SK-N-SH treated with all-trans-retinoic acid at 6 μM for 48 hours (cell line): ENCODE results near the gene PRKCQ.

Experiments used
- ATAC-seq: fragments of 200-7000 bp; cut with Tn5 transposase; 3 replicates; pipeline ENCODE4 v1.9.1; 2020; ENCODE audit warnings: mild to moderate bottlenecking, moderate library complexity
- ARNTL ChIP-seq: fragments of 450-650 bp; formaldehyde crosslinking; IDR thresholded peaks from 2 replicates; pipeline ENCODE4 v1.5.0; 2020; ENCODE audit warnings: low read depth, mild to moderate bottlenecking, moderate library complexity, borderline replicate concordance
- BACH2 ChIP-seq: fragments of 250-450 bp; sonication (Bioruptor Pico); IDR thresholded peaks from 2 replicates; pipeline ENCODE4 v1.9.0; 2021; ENCODE audit warnings: mild to moderate bottlenecking, borderline replicate concordance
- CREB5 ChIP-seq: fragments of 250-450 bp; sonication (Bioruptor Pico); IDR thresholded peaks from 2 replicates; pipeline ENCODE4 v1.5.1; 2020; ENCODE audit warnings: low read depth, mild to moderate bottlenecking, moderate library complexity
- CSDC2 ChIP-seq: fragments of 250-450 bp; sonication (Bioruptor Pico); IDR thresholded peaks from 2 replicates; pipeline ENCODE4 v1.5.0; 2020; ENCODE audit warnings: mild to moderate bottlenecking, moderate library complexity
- ESRRG ChIP-seq: fragments of 250-450 bp; sonication (Bioruptor Pico); IDR thresholded peaks from 2 replicates; pipeline ENCODE4 v1.6.1; 2021; ENCODE audit warnings: mild to moderate bottlenecking
- GLIS3 ChIP-seq: fragments of 250-450 bp; sonication (Bioruptor Pico); IDR thresholded peaks from 2 replicates; pipeline ENCODE4 v1.5.0; 2020; ENCODE audit warnings: mild to moderate bottlenecking, moderate library complexity
- ISL1 ChIP-seq: fragments of 250-450 bp; sonication (Bioruptor Pico); IDR thresholded peaks from 2 replicates; pipeline ENCODE4 v2.1.2; 2022; ENCODE audit warnings: mild to moderate bottlenecking, moderate library complexity
- OSR1 ChIP-seq: fragments of 250-450 bp; sonication (Bioruptor Pico); IDR thresholded peaks from 2 replicates; pipeline ENCODE4 v1.8.0; 2022; ENCODE audit warnings: moderate library complexity, mild to moderate bottlenecking, inconsistent platforms
- PATZ1 ChIP-seq: fragments of 250-450 bp; sonication (Bioruptor Pico); IDR thresholded peaks from 2 replicates; pipeline ENCODE4 v1.8.0; 2020; ENCODE audit warnings: mild to moderate bottlenecking, moderate library complexity, borderline replicate concordance
- PPARA ChIP-seq: fragments of 250-450 bp; sonication (Bioruptor Pico); IDR thresholded peaks from 2 replicates; pipeline ENCODE4 v1.5.0; 2020; ENCODE audit warnings: mild to moderate bottlenecking, borderline replicate concordance
- RARB ChIP-seq: fragments of 250-450 bp; sonication (Bioruptor Pico); IDR thresholded peaks from 2 replicates; pipeline ENCODE4 v1.8.0; 2021; ENCODE audit warnings: mild to moderate bottlenecking, moderate library complexity
- SNAI2 ChIP-seq: fragments of 250-450 bp; sonication (Bioruptor Pico); IDR thresholded peaks from 2 replicates; pipeline ENCODE4 v1.5.0; 2020; ENCODE audit warnings: mild to moderate bottlenecking, moderate library complexity
- TOX ChIP-seq: fragments of 250-450 bp; sonication (Bioruptor Pico); IDR thresholded peaks from 2 replicates; pipeline ENCODE4 v1.8.0; 2021; ENCODE audit warnings: mild to moderate bottlenecking, moderate library complexity, borderline replicate concordance
- TSHZ2 ChIP-seq: fragments of 250-450 bp; sonication (Bioruptor Pico); IDR thresholded peaks from 2 replicates; pipeline ENCODE4 v1.5.0; 2020; ENCODE audit warnings: mild to moderate bottlenecking, moderate library complexity
- ZC3H10 ChIP-seq: fragments of 250-450 bp; sonication (Bioruptor Pico); IDR thresholded peaks from 2 replicates; pipeline ENCODE4 v1.5.1; 2021; ENCODE audit warnings: mild to moderate bottlenecking, moderate library complexity
- ZFP3 ChIP-seq: fragments of 250-450 bp; sonication (Bioruptor Pico); IDR thresholded peaks from 2 replicates; pipeline ENCODE4 v1.5.0; 2020; ENCODE audit warnings: mild to moderate bottlenecking, moderate library complexity
- ZFP30 ChIP-seq: fragments of 450-650 bp; formaldehyde crosslinking; IDR thresholded peaks from 2 replicates; pipeline ENCODE4 v1.5.0; 2022; ENCODE audit warnings: mild to moderate bottlenecking, moderate library complexity
- ZNF565 ChIP-seq: fragments of 450-650 bp; formaldehyde crosslinking; conservative IDR thresholded peaks from 2 replicates; pipeline ENCODE4 v1.5.0; 2020; ENCODE audit warnings: low read depth, mild to moderate bottlenecking, moderate library complexity
- ZNF70 ChIP-seq: fragments of 450-650 bp; formaldehyde crosslinking; IDR thresholded peaks from 2 replicates; pipeline ENCODE4 v1.5.0; 2020; ENCODE audit warnings: mild to moderate bottlenecking, moderate library complexity
- ZNF8 ChIP-seq: fragments of 450-650 bp; formaldehyde crosslinking; IDR thresholded peaks from 2 replicates; pipeline ENCODE4 v1.5.0; 2020; ENCODE audit warnings: mild to moderate bottlenecking, moderate library complexity

The PRKCQ gene

GRCh38 chr10:6418167-6418566, 161.9 kb downstream of the PRKCQ start (continued):
- TF ChIP-seq PATZ1 (CRISPR knock-in tag) (no peak), BACH2 (no peak)

- no peak for TF ChIP-seq GLIS3 (CRISPR knock-in tag)
- TF ChIP-seq OSR1: no peak
- TF ChIP-seq TOX (CRISPR knock-in tag): no peak
- no peak for TF ChIP-seq ARNTL (CRISPR knock-in tag)
- TF ChIP-seq ZFP30 (CRISPR knock-in tag): no peak
- no peak for TF ChIP-seq ZNF8 (CRISPR knock-in tag)
- no peak for TF ChIP-seq PATZ1 (CRISPR knock-in tag)
- no peak for TF ChIP-seq BACH2
- no peak for TF ChIP-seq CREB5
- no peak for TF ChIP-seq RARB (CRISPR knock-in tag)
- TF ChIP-seq ZC3H10 (CRISPR knock-in tag): no peak
- no peak for TF ChIP-seq ZNF70 (CRISPR knock-in tag)
- TF ChIP-seq ZFP3: no peak
- no peak for TF ChIP-seq ESRRG (CRISPR knock-in tag)
- ATAC-seq: peak; percentile 93
These were observed 163.1 kb downstream of the PRKCQ start for GRCh38 chr10:6416892-6417512.

- ATAC-seq: no peak
These were observed 168.6 kb downstream of the PRKCQ start for GRCh38 chr10:6411436-6411835.

More at GRCh38 chr10:6411436-6411835, 168.6 kb downstream of the PRKCQ start:
- no peak for TF ChIP-seq ZFP3
- no peak for TF ChIP-seq ISL1 (CRISPR knock-in tag)
- no peak for TF ChIP-seq CREB5
- no peak for TF ChIP-seq BACH2
- no peak for TF ChIP-seq RARB (CRISPR knock-in tag)
- TF ChIP-seq ARNTL (CRISPR knock-in tag): no peak
- TF ChIP-seq OSR1: no peak
- no peak for TF ChIP-seq ZNF565 (CRISPR knock-in tag)
- no peak for TF ChIP-seq TSHZ2 (CRISPR knock-in tag)
- TF ChIP-seq SNAI2 (CRISPR knock-in tag): no peak
- no peak for TF ChIP-seq PATZ1 (CRISPR knock-in tag)
- TF ChIP-seq CSDC2: no peak
- no peak for TF ChIP-seq PPARA (CRISPR knock-in tag)
- no peak for TF ChIP-seq TOX (CRISPR knock-in tag)
- no peak for TF ChIP-seq ZC3H10 (CRISPR knock-in tag)
- no peak for TF ChIP-seq ESRRG (CRISPR knock-in tag)
